KOPT-K1 (cell line): ENCODE measurements around the gene ZNF544.

Source experiments
- H3K27ac ChIP-seq: fragments of 200-600 bp; sonication (generic); 2 replicates; pipeline ENCODE4 v1.5.1; 2016; ENCODE audit warnings: antibody characterized with exemption, mild to moderate bottlenecking, low read depth, low read length; ENCODE audit not compliant: poor library complexity, severe bottlenecking
- H3K36me3 ChIP-seq: fragments of 200-600 bp; sonication (generic); 2 replicates; pipeline ENCODE4 v1.5.1; 2017; ENCODE audit warnings: antibody characterized with exemption, mild to moderate bottlenecking, low read length, moderate library complexity; ENCODE audit not compliant: insufficient read depth
- H3K9me3 ChIP-seq: fragments of 200-600 bp; sonication (generic); 2 replicates; pipeline ENCODE4 v1.5.1; 2017; ENCODE audit warnings: antibody characterized with exemption, low read length, mild to moderate bottlenecking; ENCODE audit not compliant: insufficient read depth, poor library complexity, severe bottlenecking

ZNF544 gene

GRCh38 chr19:58228585-58229254 lies at the start of gene ZNF544:
TSS of gene ZNF544 (plus strand) at chr19:58228914. CDS start at chr19:58244024, 15,110 bp downstream.
- Histone ChIP-seq H3K36me3 (peaks cover 43% of the 10 kb centered on the region), H3K27ac (peak within 1 kb of the TSS; percentile 90), H3K9me3 (peaks cover 27% of the 10 kb centered on the region)

GRCh38 chr19:58181902-58182576 lies 46.7 kb upstream of the ZNF544 start:
- H3K36me3 ChIP-seq = peaks cover 14% of the 10 kb centered on the region
- peaks cover 96% of the 10 kb centered on the region for H3K9me3 ChIP-seq
- peak overlapping the region; percentile 82 for H3K27ac ChIP-seq

DNA sequence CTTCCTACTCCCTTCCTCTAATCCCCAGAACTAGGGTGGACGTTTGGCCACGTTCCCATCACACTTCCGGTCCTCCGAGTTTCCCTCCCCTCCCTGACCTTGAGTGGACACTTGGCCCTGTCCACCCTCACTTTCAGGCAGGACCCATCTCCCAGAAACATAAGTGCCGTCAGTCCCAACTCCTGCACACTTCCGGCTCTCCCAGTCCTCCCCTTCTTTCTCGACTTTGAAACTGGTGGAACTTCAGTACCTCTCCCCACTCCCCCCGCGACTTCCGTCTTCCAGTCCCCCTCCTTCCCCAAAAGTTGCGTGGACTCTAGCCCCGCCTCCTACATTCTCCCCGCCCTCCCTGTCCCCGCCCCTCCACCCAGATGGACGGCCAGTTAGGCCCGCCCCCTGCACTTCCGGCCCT lies 46.1 kb upstream of the ZNF544 start:
- Histone ChIP-seq H3K9me3 (peaks cover 96% of the 10 kb centered on the region), H3K27ac (peak overlapping the region; percentile 82), H3K36me3 (peaks cover 20% of the 10 kb centered on the region)

GRCh38 chr19:58182989-58183816 lies 45.5 kb upstream of the ZNF544 start, which contains the start of gene ZNF274:
TSS of gene ZNF274 (plus strand) at chr19:58183061. CDS start at chr19:58183966, 905 bp downstream.
- H3K27ac ChIP-seq = peak within 1 kb of the TSS; percentile 82
- peaks cover 96% of the 10 kb centered on the region for H3K9me3 ChIP-seq
- H3K36me3 ChIP-seq = peaks cover 24% of the 10 kb centered on the region

DNA sequence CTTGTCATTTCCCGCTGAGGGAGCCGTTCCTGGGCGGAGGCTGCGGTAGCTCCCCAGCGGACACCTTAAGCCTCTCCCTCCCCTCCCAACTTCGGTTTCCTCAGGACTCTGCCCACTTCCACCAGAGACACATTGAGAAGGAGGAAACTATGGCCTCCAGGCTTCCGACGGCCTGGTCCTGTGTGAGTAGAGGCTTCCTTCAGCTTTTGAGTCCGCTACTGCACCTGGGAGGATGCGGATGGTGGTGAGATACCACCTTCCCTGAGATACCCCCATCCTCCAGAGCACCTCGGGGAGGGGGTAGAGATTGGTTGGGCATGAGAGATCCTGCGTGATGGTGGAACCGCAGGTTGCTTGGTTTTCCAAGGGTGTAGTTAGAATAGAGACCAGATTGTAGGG lies 44.9 kb upstream of the ZNF544 start:
- peak overlapping the region; percentile 82 for H3K27ac ChIP-seq
- H3K9me3 ChIP-seq = peaks cover 94% of the 10 kb centered on the region
- peaks cover 24% of the 10 kb centered on the region for H3K36me3 ChIP-seq

DNA sequence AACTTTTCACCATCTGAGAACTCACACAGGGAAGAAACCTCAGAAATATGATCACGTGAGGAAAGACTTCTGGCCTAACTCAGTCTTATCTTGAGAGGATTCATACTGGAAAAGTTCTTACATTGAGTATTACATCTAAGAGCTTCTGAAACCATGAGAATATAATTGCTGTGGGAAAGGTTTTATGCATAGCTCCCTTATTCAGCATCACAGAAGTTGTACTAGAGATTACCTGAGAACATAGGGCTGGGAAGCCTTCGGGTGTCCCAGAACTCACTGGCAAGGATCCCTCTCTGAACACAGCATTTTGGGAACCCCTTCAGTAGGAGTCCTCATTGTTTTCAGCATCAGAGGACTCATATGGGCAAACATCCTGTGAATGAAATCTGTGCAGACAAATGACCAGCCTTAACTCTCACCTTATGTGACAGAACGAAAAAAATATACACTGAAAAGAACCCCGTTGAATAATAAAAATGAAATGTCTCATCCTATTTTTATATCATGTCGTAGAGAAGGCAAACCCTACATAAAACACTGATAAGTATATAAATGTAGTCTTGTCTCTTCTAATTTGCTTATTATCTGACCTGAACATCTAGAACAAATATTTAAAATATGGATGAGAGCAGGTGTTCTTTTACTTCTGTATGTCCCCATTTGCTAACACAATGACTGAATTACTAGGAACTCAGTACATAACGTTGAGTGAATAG lies 31.7 kb upstream of the ZNF544 start:
- Histone ChIP-seq H3K27ac (no peak overlapping the region), H3K36me3 (peaks cover 60% of the 10 kb centered on the region), H3K9me3 (peaks cover 100% of the 10 kb centered on the region)

- Histone ChIP-seq H3K27ac (no peak overlapping the region), H3K9me3 (peaks cover 100% of the 10 kb centered on the region), H3K36me3 (peaks cover 62% of the 10 kb centered on the region)
These were observed 24.8 kb upstream of the ZNF544 start for GRCh38 chr19:58203814-58204475.

DNA sequence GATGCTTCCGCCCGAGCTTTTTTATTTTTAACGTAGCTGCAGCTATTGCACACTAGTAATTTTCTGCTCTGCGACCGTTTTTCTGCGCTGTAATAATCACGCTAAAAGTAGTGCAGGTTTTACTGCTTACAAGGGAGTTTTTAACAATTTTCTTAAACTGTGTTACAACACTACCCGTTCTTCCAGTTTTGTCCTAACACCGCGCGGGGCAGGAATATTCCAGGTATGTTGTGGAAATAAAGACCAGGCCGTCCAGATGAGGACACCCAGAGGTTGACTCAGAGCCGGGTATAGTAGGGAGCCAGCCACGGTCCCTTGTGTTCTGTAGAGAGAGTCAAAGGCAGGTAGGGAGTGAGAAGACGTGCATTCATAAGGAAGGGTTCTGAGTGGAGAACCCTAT lies 24.1 kb upstream of the ZNF544 start:
- Histone ChIP-seq H3K27ac (no peak overlapping the region), H3K9me3 (peaks cover 100% of the 10 kb centered on the region), H3K36me3 (peaks cover 68% of the 10 kb centered on the region)

DNA sequence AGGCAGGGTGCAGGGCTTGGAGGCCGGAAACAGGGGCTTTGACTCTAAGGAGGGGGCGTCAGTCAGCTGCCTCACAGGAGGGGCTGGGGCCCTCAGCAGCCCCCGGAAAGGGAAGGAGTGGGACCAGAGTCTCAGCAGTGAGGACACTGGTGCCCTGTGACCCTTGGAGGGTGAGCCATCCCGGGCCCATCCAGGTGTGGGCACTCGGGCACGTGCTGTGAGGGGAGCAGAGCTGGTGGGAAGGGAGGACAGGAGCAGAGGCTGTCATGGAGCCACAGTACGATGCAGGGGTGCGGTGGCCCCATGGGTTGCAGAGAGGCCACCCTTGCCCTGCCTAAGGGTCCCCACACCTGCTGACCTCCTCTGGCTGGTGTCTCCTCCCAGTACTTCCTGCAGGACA lies 19.1 kb upstream of the ZNF544 start:
- Histone ChIP-seq H3K36me3 (peaks cover 76% of the 10 kb centered on the region), H3K9me3 (peaks cover 96% of the 10 kb centered on the region), H3K27ac (no peak overlapping the region)

- H3K9me3 ChIP-seq = peaks cover 75% of the 10 kb centered on the region
- peaks cover 53% of the 10 kb centered on the region for H3K36me3 ChIP-seq
- H3K27ac ChIP-seq = no peak overlapping the region
These were observed 16.2 kb upstream of the ZNF544 start for GRCh38 chr19:58212336-58213074.

GRCh38 chr19:58213075-58213369 lies 15.7 kb upstream of the ZNF544 start:
- peaks cover 48% of the 10 kb centered on the region for H3K36me3 ChIP-seq
- H3K27ac ChIP-seq = no peak overlapping the region
- H3K9me3 ChIP-seq = peaks cover 70% of the 10 kb centered on the region

GRCh38 chr19:58217069-58217481 lies 11.6 kb upstream of the ZNF544 start:
- Histone ChIP-seq H3K36me3 (peaks cover 10% of the 10 kb centered on the region), H3K27ac (no peak overlapping the region), H3K9me3 (peaks cover 32% of the 10 kb centered on the region)

- peaks cover 3% of the 10 kb centered on the region for H3K36me3 ChIP-seq
- H3K27ac ChIP-seq = no peak overlapping the region
- H3K9me3 ChIP-seq = peaks cover 24% of the 10 kb centered on the region
These were observed 10.9 kb upstream of the ZNF544 start for GRCh38 chr19:58217607-58218391.
